Measurements from ENCODE around the gene KANK4.

Gene KANK4

DNA sequence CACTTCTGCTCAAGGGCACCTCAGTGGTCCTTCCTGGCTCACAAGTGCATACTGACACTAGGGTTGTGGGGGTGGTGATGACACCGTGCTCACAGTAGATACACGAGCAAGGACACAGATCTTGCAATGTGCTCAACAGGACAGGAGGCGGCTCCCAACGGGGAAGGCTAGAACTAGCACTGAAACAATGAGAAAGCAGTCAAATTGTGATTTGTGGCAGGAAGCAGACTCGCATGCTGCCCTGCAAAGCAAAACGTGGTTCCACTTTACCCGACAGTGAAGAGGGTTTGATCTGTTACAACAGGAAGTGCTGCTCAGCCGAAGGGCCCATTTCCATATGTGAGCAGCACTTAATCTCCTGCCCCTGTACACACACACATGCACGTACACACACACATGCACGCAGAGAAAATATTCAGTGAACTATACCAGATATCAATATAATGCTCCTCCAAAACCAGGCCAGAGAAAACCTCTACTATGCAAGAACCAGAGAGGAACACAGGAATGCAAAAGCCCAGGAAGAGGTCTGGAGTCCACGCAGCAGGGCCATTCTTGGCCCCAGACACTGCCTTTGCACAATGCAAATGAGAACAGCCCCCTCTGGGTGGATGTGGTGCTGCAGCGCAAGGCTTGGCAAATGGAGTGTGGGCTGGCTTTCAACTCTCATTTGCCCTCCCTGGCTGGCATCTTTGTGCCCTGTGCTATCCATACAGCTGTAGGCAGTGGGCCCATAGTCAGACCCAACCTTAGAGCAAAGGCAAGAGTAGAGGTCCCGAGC is 47.1 kb downstream of the KANK4 start:
- no peaks in the 10 kb centered on the region for H3K9me2 ChIP-seq (replicated peaks; ENCODE audit: insufficient read depth, low read length)
- no peaks in the 10 kb centered on the region for H4K20me1 ChIP-seq (ENCODE audit: low read depth, low read length)
- H3K4me3 ChIP-seq (ENCODE audit: insufficient read depth, low read length, poor library complexity, severe bottlenecking), result no peak overlapping the region
- TF ChIP-seq, protein P1, sequence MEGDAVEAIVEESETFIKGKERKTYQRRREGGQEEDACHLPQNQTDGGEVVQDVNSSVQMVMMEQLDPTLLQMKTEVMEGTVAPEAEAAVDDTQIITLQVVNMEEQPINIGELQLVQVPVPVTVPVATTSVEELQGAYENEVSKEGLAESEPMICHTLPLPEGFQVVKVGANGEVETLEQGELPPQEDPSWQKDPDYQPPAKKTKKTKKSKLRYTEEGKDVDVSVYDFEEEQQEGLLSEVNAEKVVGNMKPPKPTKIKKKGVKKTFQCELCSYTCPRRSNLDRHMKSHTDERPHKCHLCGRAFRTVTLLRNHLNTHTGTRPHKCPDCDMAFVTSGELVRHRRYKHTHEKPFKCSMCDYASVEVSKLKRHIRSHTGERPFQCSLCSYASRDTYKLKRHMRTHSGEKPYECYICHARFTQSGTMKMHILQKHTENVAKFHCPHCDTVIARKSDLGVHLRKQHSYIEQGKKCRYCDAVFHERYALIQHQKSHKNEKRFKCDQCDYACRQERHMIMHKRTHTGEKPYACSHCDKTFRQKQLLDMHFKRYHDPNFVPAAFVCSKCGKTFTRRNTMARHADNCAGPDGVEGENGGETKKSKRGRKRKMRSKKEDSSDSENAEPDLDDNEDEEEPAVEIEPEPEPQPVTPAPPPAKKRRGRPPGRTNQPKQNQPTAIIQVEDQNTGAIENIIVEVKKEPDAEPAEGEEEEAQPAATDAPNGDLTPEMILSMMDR (IDR thresholded peaks at IDR 0.05; ENCODE audit: insufficient read depth, low read length, poor library complexity, severe bottlenecking), result no peak
- no peak for TF ChIP-seq EZH2phosphoT487 (conservative IDR thresholded peaks at IDR 0.05; ENCODE audit: low read length)
- H3K27me3 ChIP-seq (ENCODE audit: low read length), result no peaks in the 10 kb centered on the region
- no peak overlapping the region for H3K9ac ChIP-seq (ENCODE audit: low read length)
- H2AFZ ChIP-seq (ENCODE audit: low read depth, low read length, severe bottlenecking), result no peak overlapping the region
- H3K36me3 ChIP-seq (ENCODE audit: low read length), result no peaks in the 10 kb centered on the region
- H3K27ac ChIP-seq (ENCODE audit: low read depth, low read length), result no peak overlapping the region
- H3K9me3 ChIP-seq (ENCODE audit: insufficient read depth, low read length), result no peaks in the 10 kb centered on the region
- no peaks in the 10 kb centered on the region for H3K79me2 ChIP-seq (ENCODE audit: insufficient read depth, low read length)
- no peak overlapping the region for H3K4me2 ChIP-seq (ENCODE audit: low read depth, low read length, poor library complexity, severe bottlenecking)
- no peaks in the 10 kb centered on the region for H3F3A ChIP-seq (ENCODE audit: insufficient read depth)

DNA sequence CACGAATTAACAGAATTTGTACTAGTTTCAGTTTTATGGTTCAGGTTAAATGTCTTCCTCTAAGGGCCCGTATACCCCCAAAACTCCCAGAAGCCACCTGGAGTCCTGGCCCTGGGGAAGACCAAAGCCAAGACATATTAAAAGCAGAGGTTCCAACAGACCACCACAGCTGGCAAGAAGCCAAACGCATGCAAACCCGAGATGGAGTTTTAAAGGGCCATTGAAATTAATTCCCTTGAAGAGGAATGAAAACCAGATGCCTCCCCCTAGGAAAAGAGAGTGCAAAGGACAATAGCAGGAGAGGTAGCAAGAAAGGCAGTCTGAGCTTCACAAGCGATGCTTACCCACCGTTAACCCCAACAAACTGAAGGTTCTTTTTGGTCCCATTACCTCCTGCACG is 48.1 kb downstream of the KANK4 start:
- Histone ChIP-seq H3K4me2 (ENCODE audit: low read depth, low read length, poor library complexity, severe bottlenecking) (no peak overlapping the region), H2AFZ (ENCODE audit: low read depth, low read length, severe bottlenecking) (no peak overlapping the region), H3F3A (ENCODE audit: insufficient read depth) (no peaks in the 10 kb centered on the region), H3K4me3 (ENCODE audit: insufficient read depth, low read length, poor library complexity, severe bottlenecking) (no peak overlapping the region), H3K36me3 (ENCODE audit: low read length) (no peaks in the 10 kb centered on the region), H3K9ac (ENCODE audit: low read length) (no peak overlapping the region), H3K79me2 (ENCODE audit: insufficient read depth, low read length) (no peaks in the 10 kb centered on the region), H3K9me3 (ENCODE audit: insufficient read depth, low read length) (no peaks in the 10 kb centered on the region), H3K9me2 (replicated peaks; ENCODE audit: insufficient read depth, low read length) (no peaks in the 10 kb centered on the region), H3K27ac (ENCODE audit: low read depth, low read length) (no peak overlapping the region), H4K20me1 (ENCODE audit: low read depth, low read length) (no peaks in the 10 kb centered on the region), H3K27me3 (ENCODE audit: low read length) (no peaks in the 10 kb centered on the region)
- TF ChIP-seq, protein P1 (IDR thresholded peaks at IDR 0.05; ENCODE audit: insufficient read depth, low read length, poor library complexity, severe bottlenecking), result no peak
- TF ChIP-seq EZH2phosphoT487 (conservative IDR thresholded peaks at IDR 0.05; ENCODE audit: low read length), result no peak

DNA sequence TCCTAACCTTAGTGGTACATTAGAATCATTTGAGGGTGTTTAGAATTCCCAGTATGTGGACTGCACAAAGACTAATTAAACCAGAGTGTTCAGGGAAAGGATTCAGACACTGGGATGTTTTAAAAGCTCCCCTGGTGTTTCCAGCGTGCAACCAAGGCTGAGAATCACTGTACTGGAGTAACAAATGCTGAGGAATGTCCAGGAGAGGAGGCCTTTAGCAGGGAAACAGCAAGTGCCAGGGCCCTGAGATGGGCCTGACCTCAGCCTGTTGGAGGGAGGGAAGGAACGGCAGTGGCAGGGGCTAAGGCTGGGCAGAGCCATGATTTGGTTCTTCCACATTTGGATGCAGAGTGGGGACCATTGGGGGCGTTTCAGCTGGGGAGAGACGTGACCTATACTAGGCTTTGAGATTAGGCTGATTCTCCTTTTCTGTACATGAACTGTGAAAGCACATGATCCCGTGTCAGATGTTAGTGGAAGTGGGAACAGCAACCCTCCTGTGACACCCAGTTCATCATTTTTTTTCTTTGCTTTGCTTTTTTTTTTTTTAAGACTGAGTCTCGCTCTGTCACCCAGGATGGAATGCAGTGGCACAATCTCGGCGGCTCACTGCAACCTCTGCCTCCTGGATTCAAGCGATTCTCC is 49.3 kb downstream of the KANK4 start:
- no peaks in the 10 kb centered on the region for H4K20me1 ChIP-seq (ENCODE audit: low read depth, low read length)
- H2AFZ ChIP-seq (ENCODE audit: low read depth, low read length, severe bottlenecking), result no peak overlapping the region
- TF ChIP-seq, protein P1 (IDR thresholded peaks at IDR 0.05; ENCODE audit: insufficient read depth, low read length, poor library complexity, severe bottlenecking), result no peak
- no peak for TF ChIP-seq EZH2phosphoT487 (conservative IDR thresholded peaks at IDR 0.05; ENCODE audit: low read length)
- no peak overlapping the region for H3K4me3 ChIP-seq (ENCODE audit: insufficient read depth, low read length, poor library complexity, severe bottlenecking)
- no peaks in the 10 kb centered on the region for H3K9me3 ChIP-seq (ENCODE audit: insufficient read depth, low read length)
- H3K4me2 ChIP-seq (ENCODE audit: low read depth, low read length, poor library complexity, severe bottlenecking), result no peak overlapping the region
- no peaks in the 10 kb centered on the region for H3K79me2 ChIP-seq (ENCODE audit: insufficient read depth, low read length)
- no peak overlapping the region for H3K27ac ChIP-seq (ENCODE audit: low read depth, low read length)
- no peaks in the 10 kb centered on the region for H3K36me3 ChIP-seq (ENCODE audit: low read length)
- no peak overlapping the region for H3K9ac ChIP-seq (ENCODE audit: low read length)
- H3K27me3 ChIP-seq (ENCODE audit: low read length), result no peaks in the 10 kb centered on the region
- H3F3A ChIP-seq (ENCODE audit: insufficient read depth), result no peaks in the 10 kb centered on the region
- no peaks in the 10 kb centered on the region for H3K9me2 ChIP-seq (replicated peaks; ENCODE audit: insufficient read depth, low read length)

Measured in SU-DHL-6 (cell line).